Neural cell (in vitro differentiated cells): ENCODE results near the gene ICAM2.

Source experiments
- SMC3 ChIP-seq: fragments of 450-650 bp; conservative IDR thresholded peaks from 2 replicates; pipeline ENCODE4 v1.6.1; 2014; ENCODE audit warnings: antibody characterized with exemption, mild to moderate bottlenecking, moderate library complexity; ENCODE audit not compliant: poor library complexity
- TF ChIP-seq, protein P1 (sequence below): fragments of 450-650 bp; IDR thresholded peaks from 2 replicates; pipeline ENCODE4 v1.5.1; 2014; ENCODE audit warnings: antibody characterized with exemption, mild to moderate bottlenecking, moderate library complexity; ENCODE audit not compliant: poor library complexity, severe bottlenecking

DNA sequence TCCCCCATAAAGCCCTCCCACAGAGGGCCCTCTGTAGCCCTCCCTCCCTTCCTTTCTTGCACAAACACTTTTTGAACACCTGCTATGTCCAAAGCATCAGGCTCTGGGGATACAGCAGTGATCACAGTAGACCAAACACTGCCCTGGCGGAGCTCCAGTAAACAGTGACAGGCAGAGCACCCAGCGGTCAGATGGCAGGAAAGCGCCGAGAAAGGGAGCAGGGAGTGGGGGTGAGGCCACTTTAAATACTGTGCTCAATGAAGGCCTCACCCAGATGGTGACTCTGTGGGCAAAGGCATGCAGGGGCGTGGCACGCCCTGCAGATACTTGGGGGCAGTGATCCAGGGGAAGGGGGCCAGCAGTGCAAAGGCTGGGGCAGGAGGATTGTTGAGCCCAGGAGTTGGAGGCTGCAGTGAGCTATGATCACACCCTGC, 14.7 kb downstream of the ICAM2 start:
- no peak for TF ChIP-seq SMC3
- TF ChIP-seq, protein P1, sequence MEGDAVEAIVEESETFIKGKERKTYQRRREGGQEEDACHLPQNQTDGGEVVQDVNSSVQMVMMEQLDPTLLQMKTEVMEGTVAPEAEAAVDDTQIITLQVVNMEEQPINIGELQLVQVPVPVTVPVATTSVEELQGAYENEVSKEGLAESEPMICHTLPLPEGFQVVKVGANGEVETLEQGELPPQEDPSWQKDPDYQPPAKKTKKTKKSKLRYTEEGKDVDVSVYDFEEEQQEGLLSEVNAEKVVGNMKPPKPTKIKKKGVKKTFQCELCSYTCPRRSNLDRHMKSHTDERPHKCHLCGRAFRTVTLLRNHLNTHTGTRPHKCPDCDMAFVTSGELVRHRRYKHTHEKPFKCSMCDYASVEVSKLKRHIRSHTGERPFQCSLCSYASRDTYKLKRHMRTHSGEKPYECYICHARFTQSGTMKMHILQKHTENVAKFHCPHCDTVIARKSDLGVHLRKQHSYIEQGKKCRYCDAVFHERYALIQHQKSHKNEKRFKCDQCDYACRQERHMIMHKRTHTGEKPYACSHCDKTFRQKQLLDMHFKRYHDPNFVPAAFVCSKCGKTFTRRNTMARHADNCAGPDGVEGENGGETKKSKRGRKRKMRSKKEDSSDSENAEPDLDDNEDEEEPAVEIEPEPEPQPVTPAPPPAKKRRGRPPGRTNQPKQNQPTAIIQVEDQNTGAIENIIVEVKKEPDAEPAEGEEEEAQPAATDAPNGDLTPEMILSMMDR = no peak
